Smooth muscle cell (in vitro differentiated cells): ENCODE data around the gene INTS6. TPM values are rescaled to one million over a fixed set of nuclear protein-coding genes. Genes with fewer than 3 reads are reported as not detected.

Experiments used
- DNase-seq: peaks from one replicate; lab custom pipeline; 2025; ENCODE audit not compliant: unreplicated experiment; lab: John Stamatoyannopoulos, UW
- H2AFZ ChIP-seq: fragments of 200-600 bp; sonication (generic); 2 replicates; pipeline ENCODE4 v1.6.0; 2016; ENCODE audit warnings: antibody characterized with exemption, low read depth, mild to moderate bottlenecking
- H3F3A ChIP-seq: fragments of 200-600 bp; sonication (generic); 2 replicates; pipeline ENCODE4 v1.6.0; 2017; ENCODE audit warnings: antibody characterized with exemption, low read depth
- H3K27ac ChIP-seq: fragments of 200-600 bp; sonication (generic); 2 replicates; pipeline ENCODE4 v1.5.1; 2016; ENCODE audit warnings: low read depth, mild to moderate bottlenecking
- H3K27me3 ChIP-seq: fragments of 200-600 bp; sonication (generic); 2 replicates; pipeline ENCODE4 v1.6.1; 2016; ENCODE audit warnings: low read depth, mild to moderate bottlenecking
- H3K36me3 ChIP-seq: fragments of 200-600 bp; sonication (generic); 2 replicates; pipeline ENCODE4 v1.5.1; 2016; ENCODE audit warnings: low read depth
- H3K4me1 ChIP-seq: fragments of 200-600 bp; sonication (generic); 2 replicates; pipeline ENCODE4 v1.5.1; 2016; ENCODE audit warnings: low read depth
- H3K4me2 ChIP-seq: fragments of 200-600 bp; sonication (generic); 2 replicates; pipeline ENCODE4 v1.6.0; 2016; ENCODE audit warnings: mild to moderate bottlenecking
- H3K4me3 ChIP-seq: fragments of 200-600 bp; sonication (generic); 2 replicates; pipeline ENCODE4 v1.5.1; 2016; ENCODE audit warnings: mild to moderate bottlenecking
- H3K79me2 ChIP-seq: fragments of 200-600 bp; sonication (generic); 2 replicates; pipeline ENCODE4 v1.6.0; 2016; ENCODE audit warnings: low read depth, mild to moderate bottlenecking
- H3K9ac ChIP-seq: fragments of 200-600 bp; sonication (generic); 2 replicates; pipeline ENCODE4 v1.6.0; 2016; ENCODE audit warnings: low read depth
- H3K9me3 ChIP-seq: fragments of 200-600 bp; sonication (generic); replicated peaks from 2 replicates; pipeline ENCODE4 v1.5.1; 2016; ENCODE audit warnings: low read depth
- H4K20me1 ChIP-seq: fragments of 200-600 bp; sonication (generic); 2 replicates; pipeline ENCODE4 v1.6.0; 2016; ENCODE audit warnings: low read depth
- CTCF ChIP-seq: fragments of 200-600 bp; sonication (generic); IDR thresholded peaks from 2 replicates; pipeline ENCODE4 v1.5.1; 2017; ENCODE audit warnings: borderline replicate concordance, mild to moderate bottlenecking, antibody characterized with exemption; ENCODE audit not compliant: insufficient read depth, poor library complexity, severe bottlenecking
- WGBS: methylation state at CpG from one replicate; pipeline ENCODE4 v1.1.7; 2016; ENCODE audit warnings: low lambda C conversion rate; 5-methylcytosine and 5-hydroxymethylcytosine counted together
- polyA plus RNA-seq: library from polyadenylated mRNA; unstranded; fragments of >200 nt; fragmentation: Nextera tagmentation; extraction: Ambion mirVana; gene quantifications from 2 replicates; pipeline ENCODE4 v1.2.1, GENCODE V29; 2016
- total RNA-seq: library from RNA; depleted of rRNA; stranded (reverse); fragments of >200 nt; gene quantifications from 2 replicates; pipeline ENCODE4 v1.2.3, GENCODE V29; 2014

Gene INTS6
- total and polyA plus RNA-seq, 2 experiments from 2014 or later, result 22.5 to 51.6 TPM

GRCh38 chr13:51494156-51494555 is 41.3 kb upstream of the INTS6 start:
- no peaks in the 10 kb centered on the region for H3K79me2 ChIP-seq
- H3K27ac ChIP-seq, result no peak overlapping the region
- no peak overlapping the region for H3K4me3 ChIP-seq
- H3K4me1 ChIP-seq, result peaks cover 2% of the 10 kb centered on the region
- DNase-seq, result no peak
- no peak overlapping the region for H2AFZ ChIP-seq
- H3K36me3 ChIP-seq, result no peaks in the 10 kb centered on the region
- TF ChIP-seq CTCF, result no peak
- no peaks in the 10 kb centered on the region for H4K20me1 ChIP-seq
- no peaks in the 10 kb centered on the region for H3K9me3 ChIP-seq
- H3F3A ChIP-seq, result no peaks in the 10 kb centered on the region
- no peaks in the 10 kb centered on the region for H3K27me3 ChIP-seq
- no peak overlapping the region for H3K9ac ChIP-seq
- H3K4me2 ChIP-seq, result no peak overlapping the region

GRCh38 chr13:51488212-51488611 is 35.4 kb upstream of the INTS6 start:
- H3K27me3 ChIP-seq, result no peaks in the 10 kb centered on the region
- no peak overlapping the region for H3K4me2 ChIP-seq
- H3K9me3 ChIP-seq, result no peaks in the 10 kb centered on the region
- no peaks in the 10 kb centered on the region for H3K4me1 ChIP-seq
- no peaks in the 10 kb centered on the region for H3K36me3 ChIP-seq
- H3K4me3 ChIP-seq, result no peak overlapping the region
- no peaks in the 10 kb centered on the region for H4K20me1 ChIP-seq
- no peak overlapping the region for H3K27ac ChIP-seq
- H3F3A ChIP-seq, result no peaks in the 10 kb centered on the region
- no peaks in the 10 kb centered on the region for H3K79me2 ChIP-seq
- no peak for TF ChIP-seq CTCF
- H2AFZ ChIP-seq, result no peak overlapping the region
- WGBS, result 30% methylated on average over 2 of the region's 2 CpGs
- no peak for DNase-seq
- H3K9ac ChIP-seq, result no peak overlapping the region

- Histone ChIP-seq H3K79me2 (no peaks in the 10 kb centered on the region), H3K4me1 (no peaks in the 10 kb centered on the region), H3K27me3 (no peaks in the 10 kb centered on the region), H3K4me3 (no peak overlapping the region), H3K36me3 (no peaks in the 10 kb centered on the region), H3K27ac (no peak overlapping the region), H4K20me1 (no peaks in the 10 kb centered on the region), H3K9me3 (no peaks in the 10 kb centered on the region), H2AFZ (no peak overlapping the region), H3K4me2 (no peak overlapping the region), H3F3A (no peaks in the 10 kb centered on the region), H3K9ac (no peak overlapping the region)
- no peak for TF ChIP-seq CTCF
- DNase-seq, result no peak
- 83% methylated on average over 1 of the region's 1 CpG for WGBS
Observed at GRCh38 chr13:51481656-51482055, 28.8 kb upstream of the INTS6 start.

- DNase-seq, result no peak
- TF ChIP-seq CTCF, result no peak
- Histone ChIP-seq H3K27ac (peak overlapping the region; percentile 52), H3K4me2 (peak overlapping the region; percentile 61), H3K9me3 (no peaks in the 10 kb centered on the region), H3K36me3 (no peaks in the 10 kb centered on the region), H4K20me1 (no peaks in the 10 kb centered on the region), H3K9ac (no peak overlapping the region), H3K27me3 (no peaks in the 10 kb centered on the region), H3F3A (no peaks in the 10 kb centered on the region), H3K4me3 (no peak overlapping the region), H3K79me2 (no peaks in the 10 kb centered on the region), H2AFZ (peak overlapping the region; percentile 68), H3K4me1 (no peaks in the 10 kb centered on the region)
- WGBS, result 16% methylated on average over 2 of the region's 2 CpGs
Observed at GRCh38 chr13:51479199-51479523, 26.3 kb upstream of the INTS6 start.
